Stimulated activated CD4-positive, alpha-beta T cell treated with anti-CD3 and anti-CD28 coated beads, Interleukin-12 subunit alpha, Interleukin-12 subunit beta, amount 100 ng/mL, for 48 hours (primary cell): ENCODE data around the gene SPTB.

ENCODE experiments used
- DNase-seq, 3 donors: peaks; one replicate each; pipeline ENCODE4 v3.0.0-alpha.2; 2020; ENCODE audit warnings: low read depth in 2 of 3, low spot score in 1 of 3

SPTB gene

GRCh38 chr14:64855721-64856528 lies 23.8 kb downstream of the SPTB start:
- no peak for DNase-seq

GRCh38 chr14:64850369-64851137 lies 29.2 kb downstream of the SPTB start:
- DNase-seq: no peak

- DNase-seq: no peak
Measured at GRCh38 chr14:64849940-64850339, 29.8 kb downstream of the SPTB start.

- no peak for DNase-seq
Measured at GRCh38 chr14:64848239-64848638, 31.5 kb downstream of the SPTB start.

- no peak for DNase-seq
Measured at GRCh38 chr14:64846319-64846718, 33.4 kb downstream of the SPTB start.

GRCh38 chr14:64845878-64846277 lies 33.8 kb downstream of the SPTB start:
- no peak for DNase-seq

- no peak for DNase-seq
Measured at GRCh38 chr14:64844969-64845536, 34.7 kb downstream of the SPTB start.

- DNase-seq: no peak
Measured at GRCh38 chr14:64844272-64844671, 35.4 kb downstream of the SPTB start.

GRCh38 chr14:64843548-64843947 lies 36.2 kb downstream of the SPTB start:
- DNase-seq: no peak

- DNase-seq: no peak
Measured at GRCh38 chr14:64841772-64842750, 37.6 kb downstream of the SPTB start.

- DNase-seq: no peak
Measured at GRCh38 chr14:64841121-64841651, 38.5 kb downstream of the SPTB start.

GRCh38 chr14:64838656-64839055 lies 41.1 kb downstream of the SPTB start:
- DNase-seq: no peak

GRCh38 chr14:64835431-64835830 lies 44.3 kb downstream of the SPTB start:
- no peak for DNase-seq

GRCh38 chr14:64834965-64835364 lies 44.7 kb downstream of the SPTB start:
- no peak for DNase-seq

GRCh38 chr14:64831419-64831818 lies 48.3 kb downstream of the SPTB start:
- DNase-seq: no peak

GRCh38 chr14:64830961-64831360 lies 48.7 kb downstream of the SPTB start:
- no peak for DNase-seq

- no peak for DNase-seq
Measured at GRCh38 chr14:64828071-64828470, 51.6 kb downstream of the SPTB start.

GRCh38 chr14:64826845-64827244 lies 52.9 kb downstream of the SPTB start:
- no peak for DNase-seq

GRCh38 chr14:64826333-64826732 lies 53.4 kb downstream of the SPTB start:
- DNase-seq: no peak

- no peak for DNase-seq
Measured at GRCh38 chr14:64825509-64825908, 54.2 kb downstream of the SPTB start.

- DNase-seq: no peak
Measured at GRCh38 chr14:64825006-64825405, 54.7 kb downstream of the SPTB start.
